Panc1 (cell line): ENCODE results near the gene CCL20. TPM values are rescaled to one million over a fixed set of nuclear protein-coding genes. Genes with fewer than 3 reads are reported as not detected.

Experiments used
- ATAC-seq: fragments of 200-7000 bp; cut with Tn5 transposase; 2 replicates; pipeline ENCODE4 v1.9.1; 2020; ENCODE audit warnings: mild to moderate bottlenecking, moderate library complexity
- BruUV-seq: library from RNA; stranded (reverse); fragments of 400-500 nt; replicated peaks from 2 replicates; lab custom pipeline; 2021; lab: Mats Ljungman, UMichigan
- CTCF ChIA-PET: fragments of 300-600 bp; sonication (Branson Sonifier 250); formaldehyde crosslinking; loops from one replicate; lab custom pipeline; 2022; ENCODE audit warnings: antibody characterized with exemption; lab: Charles Lee
- POLR2A ChIA-PET: fragments of 300-600 bp; sonication (Branson Sonifier 250); formaldehyde crosslinking; loops from one replicate; lab custom pipeline; 2022; ENCODE audit warnings: antibody characterized with exemption; lab: Charles Lee
- DNase-seq: peaks from one replicate; pipeline ENCODE4 v3.0.0-alpha.2; 2010; ENCODE audit warnings: low read depth, low spot score
- H3K27ac ChIP-seq: 2 replicates; pipeline ENCODE4 v1.5.1; 2011; ENCODE audit warnings: mild to moderate bottlenecking, low read length, inconsistent platforms
- H3K27me3 ChIP-seq: fragments of 200-500 bp; sonication (Bioruptor generic); 2 replicates; pipeline ENCODE4 v1.6.0; 2014; ENCODE audit warnings: low read length, inconsistent platforms; ENCODE audit not compliant: control insufficient read depth, insufficient read depth
- H3K36me3 ChIP-seq: fragments of 200-500 bp; sonication (Bioruptor generic); 2 replicates; pipeline ENCODE4 v1.5.1; 2014; ENCODE audit warnings: inconsistent platforms, mild to moderate bottlenecking, low read length, moderate library complexity; ENCODE audit not compliant: control insufficient read depth, insufficient read depth
- H3K4me1 ChIP-seq: 2 replicates; pipeline ENCODE4 v1.5.1; 2011; ENCODE audit warnings: inconsistent platforms, mild to moderate bottlenecking, low read length, moderate library complexity; ENCODE audit not compliant: control insufficient read depth, insufficient read depth
- H3K4me3 ChIP-seq, 2 experiments: 2 replicates each; pipeline ENCODE4 v1.5.1; 2011 to 2012; ENCODE audit warnings: low read depth in 2 of 2, low read length in 2 of 2, mild to moderate bottlenecking in 2 of 2, inconsistent platforms in 1 of 2, moderate library complexity in 1 of 2
- H3K9me3 ChIP-seq: fragments of 200-500 bp; sonication (Bioruptor generic); 2 replicates; pipeline ENCODE4 v1.5.1; 2014; ENCODE audit warnings: low read depth, mild to moderate bottlenecking, inconsistent platforms, low read length, moderate library complexity; ENCODE audit not compliant: control insufficient read depth, insufficient read depth
- CTCF ChIP-seq: fragments of 450-650 bp; IDR thresholded peaks from 2 replicates; pipeline ENCODE4 v1.5.1; 2017; ENCODE audit warnings: mild to moderate bottlenecking
- POLR2AphosphoS5 ChIP-seq: IDR thresholded peaks from 2 replicates; pipeline ENCODE4 v1.6.1; 2012; ENCODE audit warnings: mild to moderate bottlenecking, low read depth, low read length, moderate library complexity
- REST ChIP-seq, 2 experiments: IDR thresholded peaks; 2 replicates each; pipeline ENCODE4 v1.6.1; 2011 to 2012; ENCODE audit warnings: low read depth in 2 of 2, control low read depth in 1 of 2, low read length in 1 of 2, mild to moderate bottlenecking in 1 of 2, moderate library complexity in 1 of 2; ENCODE audit not compliant: insufficient read depth in 1 of 2
- SIN3A ChIP-seq: IDR thresholded peaks from 2 replicates; pipeline ENCODE4 v1.6.1; 2012; ENCODE audit warnings: low read depth, mild to moderate bottlenecking, low read length, moderate library complexity, borderline replicate concordance; ENCODE audit not compliant: insufficient read depth
- TCF7L2 ChIP-seq: IDR thresholded peaks from 2 replicates; pipeline ENCODE4 v1.6.1; 2011; ENCODE audit warnings: mild to moderate bottlenecking, low read depth, low read length, inconsistent platforms
- in situ Hi-C: cut with HindIII; loops from 2 replicates; pipeline ENCODE4 v1.10.0; 2016; ENCODE audit warnings: low sequenced_read_pairs, low pct_unique_long_range_greater_than_20kb
- intact Hi-C: fragments of 100-400 bp; cut with micrococcal nuclease; formaldehyde crosslinking; loops from one replicate; pipeline ENCODE4 v1.10.0; 2022; ENCODE audit not compliant: unreplicated experiment
- total RNA-seq: library from RNA; stranded (reverse); gene quantifications from one replicate; pipeline ENCODE4 v1.2.1, GENCODE V29; 2021; ENCODE audit not compliant: unreplicated experiment

Gene CCL20
- total RNA-seq, 1 experiment from 2014 or later: not detected

- Histone ChIP-seq H3K4me3 (no peak overlapping the region), H3K27me3 (no peaks in the 10 kb centered on the region), H3K27ac (no peak overlapping the region), H3K36me3 (no peaks in the 10 kb centered on the region), H3K4me1 (no peaks in the 10 kb centered on the region), H3K9me3 (no peaks in the 10 kb centered on the region)
- intact Hi-C loops: no loop called here
- CTCF ChIA-PET: no interaction called here
- TF ChIP-seq REST (IDR thresholded peaks at IDR 0.05; ENCODE audit: insufficient read depth in 1 of 2, low read depth in 2 of 2, low read length in 1 of 2) (no peak), TCF7L2 (no peak), POLR2AphosphoS5 (no peak), CTCF (no peak), SIN3A (no peak)
- POLR2A ChIA-PET: no interaction called here
- no peak for ATAC-seq
- in situ Hi-C loops: no loop called here
- no TSS peak for BruUV-seq
- DNase-seq: no peak
These were observed 28.3 kb upstream of the CCL20 start for GRCh38 chr2:227785293-227785692.

GRCh38 chr2:227788561-227789018 lies 25.1 kb upstream of the CCL20 start:
- no peak overlapping the region for H3K4me3 ChIP-seq
- BruUV-seq: no TSS peak
- H3K27ac ChIP-seq: no peak overlapping the region
- POLR2A ChIA-PET: no interaction called here
- ATAC-seq: no peak
- no peaks in the 10 kb centered on the region for H3K4me1 ChIP-seq
- in situ Hi-C loops: no loop called here
- no peaks in the 10 kb centered on the region for H3K27me3 ChIP-seq
- intact Hi-C loops: no loop called here
- no peaks in the 10 kb centered on the region for H3K9me3 ChIP-seq
- CTCF ChIA-PET: no interaction called here
- no peak for DNase-seq
- TF ChIP-seq REST (IDR thresholded peaks at IDR 0.05; ENCODE audit: insufficient read depth in 1 of 2, low read depth in 2 of 2, low read length in 1 of 2): no peak
- TF ChIP-seq POLR2AphosphoS5: no peak
- TF ChIP-seq TCF7L2: no peak
- no peak for TF ChIP-seq SIN3A
- TF ChIP-seq CTCF: no peak
- no peaks in the 10 kb centered on the region for H3K36me3 ChIP-seq
